Measurements from ENCODE around the gene NOCT.
"Not testable (repeated sequence)": the region's sequence is repeated elsewhere in the genome, so short reads cannot be mapped to it uniquely, and the experiment has no call there.

NOCT gene

DNA sequence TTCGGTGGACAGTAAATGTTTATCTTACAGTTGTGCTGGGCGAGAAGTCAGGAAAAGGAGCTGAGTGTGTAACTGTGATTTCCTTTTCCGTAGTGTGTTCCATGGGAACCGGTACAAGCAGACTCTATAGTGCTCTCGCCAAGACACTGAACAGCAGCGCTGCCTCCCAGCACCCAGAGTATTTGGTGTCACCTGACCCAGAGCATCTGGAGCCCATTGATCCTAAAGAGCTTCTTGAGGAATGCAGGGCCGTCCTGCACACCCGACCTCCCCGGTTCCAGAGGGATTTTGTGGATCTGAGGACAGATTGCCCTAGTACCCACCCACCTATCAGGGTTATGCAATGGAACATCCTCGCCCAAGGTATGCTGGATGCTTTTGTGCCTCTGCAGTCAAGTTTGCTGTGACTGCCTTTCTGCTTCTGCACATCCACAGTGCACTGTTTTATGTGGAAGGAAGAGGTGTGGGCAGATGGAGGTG lies 27.4 kb downstream of the NOCT start:
- FAIRE-seq (no peak), DNase-seq (ENCODE audit: insufficient read length, low spot score) (no peak)

GRCh38 chr4:139044291-139044690 lies 28.7 kb downstream of the NOCT start:
- no peak for DNase-seq (ENCODE audit: insufficient read length, low spot score)
- FAIRE-seq = no peak

DNA sequence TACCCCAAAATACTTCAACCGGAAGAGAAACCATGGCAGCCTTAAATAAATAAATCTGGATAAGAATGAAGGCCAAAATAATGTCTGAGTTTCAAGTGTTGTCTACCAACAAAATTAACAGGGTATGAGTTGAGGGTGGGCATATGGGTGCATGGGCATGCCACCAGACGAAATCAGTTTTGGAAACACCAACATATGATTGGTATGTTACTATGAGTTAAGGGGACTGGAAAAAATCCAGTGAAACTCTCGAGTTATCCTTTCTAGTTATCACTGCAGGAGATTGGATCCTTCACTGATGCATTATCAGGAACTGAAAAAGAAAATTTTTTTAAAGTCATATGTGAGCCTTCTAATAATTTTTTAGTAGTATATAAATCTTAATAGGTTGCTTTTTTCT lies 32.4 kb downstream of the NOCT start:
- DNase-seq (ENCODE audit: insufficient read length, low spot score) (no peak), FAIRE-seq (no peak)

DNA sequence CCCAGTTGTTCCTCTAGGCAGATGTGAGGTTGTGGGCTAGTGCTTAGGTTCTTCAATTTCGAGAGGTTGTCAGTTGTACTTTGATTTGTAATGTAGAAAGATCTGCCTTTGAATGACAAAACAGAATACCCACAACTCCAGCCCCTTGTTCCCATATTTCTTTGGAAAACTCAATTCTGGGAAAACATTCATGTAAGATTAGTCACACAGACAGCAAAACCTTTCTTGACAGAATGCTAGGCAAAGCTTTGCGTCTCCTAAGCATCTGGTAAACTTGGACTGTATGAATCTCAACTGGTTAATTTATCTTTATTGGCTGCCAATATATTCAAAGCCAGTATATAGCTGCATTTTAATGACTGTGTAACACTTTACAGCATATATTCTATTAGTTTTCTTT lies 34.9 kb downstream of the NOCT start:
- DNase-seq (ENCODE audit: insufficient read length, low spot score) = no peak
- no peak for FAIRE-seq

GRCh38 chr4:139053909-139054308 lies 38.3 kb downstream of the NOCT start:
- no peak for FAIRE-seq
- DNase-seq (ENCODE audit: insufficient read length, low spot score) = no peak

- no peak for DNase-seq (ENCODE audit: insufficient read length, low spot score)
- FAIRE-seq = no peak
Measured at GRCh38 chr4:139054791-139055505, 39.4 kb downstream of the NOCT start.

DNA sequence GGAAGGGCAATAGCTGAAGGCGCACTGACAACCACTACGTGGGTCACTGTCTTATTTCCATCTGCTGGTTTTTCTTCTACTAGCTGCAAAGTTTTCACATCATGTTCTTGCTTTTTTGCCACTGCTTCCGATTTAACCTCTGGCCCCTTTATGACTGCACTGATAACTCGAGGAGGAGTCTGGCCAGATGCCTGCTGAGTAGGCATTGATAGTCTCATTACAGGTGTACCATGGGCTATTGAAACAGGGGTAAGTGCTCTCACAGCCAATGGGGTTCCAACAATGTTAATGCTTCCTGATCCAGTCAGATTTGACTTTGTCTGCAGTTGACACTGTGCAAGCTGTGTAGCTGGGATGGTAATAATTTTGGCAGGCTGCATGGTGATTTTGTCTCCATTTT lies 43.4 kb downstream of the NOCT start:
- DNase-seq (ENCODE audit: insufficient read length, low spot score); FAIRE-seq: not testable (repeated sequence)

GRCh38 chr4:139060591-139060990 lies 45.0 kb downstream of the NOCT start:
- DNase-seq (ENCODE audit: insufficient read length, low spot score) (no peak), FAIRE-seq (no peak)

- FAIRE-seq = no peak
- DNase-seq (ENCODE audit: insufficient read length, low spot score) = no peak
Measured at GRCh38 chr4:139076016-139076744, 60.6 kb downstream of the NOCT start.

GRCh38 chr4:139077567-139078355 lies 62.2 kb downstream of the NOCT start:
- FAIRE-seq (no peak), DNase-seq (ENCODE audit: insufficient read length, low spot score) (no peak)

DNA sequence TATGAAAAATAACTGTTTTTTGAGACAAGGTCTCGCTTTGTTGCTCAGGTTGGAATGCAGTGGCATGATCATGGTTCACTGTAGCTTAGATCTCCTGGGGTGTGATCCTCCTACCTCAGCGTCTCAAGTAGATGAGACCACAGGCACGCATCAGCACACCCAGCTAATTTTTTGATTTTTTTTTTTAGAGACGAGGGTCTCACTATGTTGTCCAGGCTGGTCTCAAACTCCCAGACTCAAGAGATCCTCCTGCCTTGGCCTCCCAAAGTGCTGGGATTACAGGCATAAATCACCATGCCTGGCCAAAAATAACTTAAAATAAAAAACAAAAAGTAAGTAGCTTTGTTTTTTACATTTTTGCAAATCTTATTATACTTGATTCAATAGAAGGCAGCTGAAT lies 63.3 kb downstream of the NOCT start:
- FAIRE-seq (no peak), DNase-seq (ENCODE audit: insufficient read length, low spot score) (no peak)

DNA sequence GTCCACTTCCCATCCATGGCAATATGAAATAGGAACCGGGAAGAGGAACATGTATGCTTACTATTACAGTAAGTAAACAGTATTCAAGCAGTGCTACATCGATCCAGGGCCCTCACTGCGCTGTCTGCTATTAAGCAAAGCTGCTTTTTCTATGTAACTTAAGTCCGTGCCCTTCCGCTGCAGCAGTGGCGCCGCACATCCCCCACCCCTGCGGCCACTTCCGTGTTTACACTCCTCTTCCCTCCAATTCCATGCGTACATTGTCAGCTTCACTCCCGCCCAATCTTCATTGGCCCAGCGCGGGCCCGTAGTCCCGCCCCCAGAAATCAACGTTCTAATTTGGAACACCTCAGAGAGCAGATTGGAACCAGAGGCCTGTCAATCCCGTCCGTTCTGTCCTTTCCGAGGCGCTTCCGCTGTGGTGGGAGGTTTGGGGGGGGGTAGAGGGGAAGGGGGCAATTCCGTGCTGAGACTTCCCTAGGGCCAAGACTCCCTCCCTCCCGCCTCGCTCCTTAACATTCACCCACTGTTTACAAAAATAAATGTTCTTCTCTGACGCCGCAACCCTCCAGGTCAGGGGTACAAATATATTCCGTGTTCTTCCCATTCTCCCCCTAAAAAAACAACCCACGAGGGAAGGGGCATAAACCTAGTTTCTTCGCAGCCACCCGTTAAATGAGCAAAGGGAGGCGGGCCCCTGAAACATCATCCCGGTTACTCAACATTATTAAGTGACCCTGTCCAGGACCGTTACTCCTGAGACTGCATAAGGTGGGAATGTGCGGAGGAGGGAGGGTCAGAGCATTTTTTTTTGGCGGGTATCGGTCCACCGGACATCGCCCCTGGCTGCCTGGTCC lies 67.4 kb downstream of the NOCT start:
- peak; percentile 94 for FAIRE-seq
- DNase-seq (ENCODE audit: insufficient read length, low spot score) = peak; percentile 95

- peak; percentile 54 for FAIRE-seq
- DNase-seq (ENCODE audit: insufficient read length, low spot score) = peak; percentile 43
Measured at GRCh38 chr4:139083607-139083955, 68.0 kb downstream of the NOCT start.

DNA sequence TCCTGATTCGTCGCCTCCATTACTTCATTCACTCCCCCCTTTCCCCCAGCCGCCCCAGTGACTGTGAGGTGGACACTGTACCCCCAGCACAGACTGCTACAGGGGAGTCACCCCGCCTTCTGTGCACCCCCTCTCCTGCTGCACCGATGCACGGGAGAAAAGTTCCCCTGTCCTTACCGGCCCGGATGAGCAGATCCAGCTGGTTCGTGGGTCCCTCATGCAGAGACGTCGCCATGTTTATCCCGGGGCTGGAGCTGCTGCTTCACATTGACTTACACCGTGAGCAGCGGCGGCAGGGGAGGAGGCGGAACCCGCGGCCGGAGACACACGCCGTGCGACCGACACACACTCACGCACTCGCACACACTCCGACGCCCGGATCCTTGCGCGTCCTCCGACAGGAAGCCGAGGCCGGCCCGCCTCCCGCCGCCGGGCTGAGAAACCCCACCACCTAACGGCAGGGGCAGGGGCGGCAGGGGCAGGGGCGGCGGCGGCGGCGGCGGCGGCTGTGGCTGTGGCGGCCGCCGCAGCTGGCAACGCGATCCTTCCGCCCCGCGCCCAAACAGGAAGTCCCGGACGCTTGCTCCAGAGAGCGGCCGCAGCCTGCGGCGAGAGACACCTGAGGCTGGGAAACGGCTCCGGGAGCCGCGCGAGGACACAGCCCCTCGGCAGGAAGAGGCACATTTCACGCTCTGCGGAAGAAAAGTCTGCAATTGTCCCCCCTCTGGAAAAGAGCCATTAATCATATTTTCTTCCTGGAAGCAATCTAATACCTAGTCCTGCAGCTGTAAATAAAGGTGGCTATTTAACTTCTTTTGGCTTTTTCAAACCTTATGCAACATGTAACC lies 68.6 kb downstream of the NOCT start:
- peak; percentile 71 for FAIRE-seq
- peak; percentile 68 for DNase-seq (ENCODE audit: insufficient read length, low spot score)

- no peak for DNase-seq (ENCODE audit: insufficient read length, low spot score)
- no peak for FAIRE-seq
Measured at GRCh38 chr4:139084804-139085093, 69.2 kb downstream of the NOCT start.

DNA sequence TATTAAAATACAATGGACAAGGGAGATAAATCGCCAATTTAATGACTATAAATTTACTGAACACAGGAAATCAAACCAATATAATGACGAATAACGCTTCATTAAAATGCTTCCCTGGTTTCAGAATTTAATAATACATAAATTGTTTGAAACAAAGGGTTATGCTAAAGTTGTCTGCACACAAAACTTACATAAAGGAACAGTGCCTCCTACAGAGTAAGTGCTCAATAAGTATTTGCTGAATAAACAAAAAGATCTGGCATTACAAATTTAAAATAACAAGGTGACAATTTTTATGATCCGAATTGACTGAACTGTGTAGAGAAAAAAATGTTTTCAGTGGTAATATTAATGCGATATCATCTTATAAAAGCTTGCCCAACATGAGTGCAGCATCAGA lies 69.6 kb downstream of the NOCT start:
- DNase-seq (ENCODE audit: insufficient read length, low spot score) (no peak), FAIRE-seq (no peak)

GRCh38 chr4:139092271-139092670 lies 76.7 kb downstream of the NOCT start:
- FAIRE-seq = no peak
- no peak for DNase-seq (ENCODE audit: insufficient read length, low spot score)
